ENCODE results near the gene FZD10.

DNA sequence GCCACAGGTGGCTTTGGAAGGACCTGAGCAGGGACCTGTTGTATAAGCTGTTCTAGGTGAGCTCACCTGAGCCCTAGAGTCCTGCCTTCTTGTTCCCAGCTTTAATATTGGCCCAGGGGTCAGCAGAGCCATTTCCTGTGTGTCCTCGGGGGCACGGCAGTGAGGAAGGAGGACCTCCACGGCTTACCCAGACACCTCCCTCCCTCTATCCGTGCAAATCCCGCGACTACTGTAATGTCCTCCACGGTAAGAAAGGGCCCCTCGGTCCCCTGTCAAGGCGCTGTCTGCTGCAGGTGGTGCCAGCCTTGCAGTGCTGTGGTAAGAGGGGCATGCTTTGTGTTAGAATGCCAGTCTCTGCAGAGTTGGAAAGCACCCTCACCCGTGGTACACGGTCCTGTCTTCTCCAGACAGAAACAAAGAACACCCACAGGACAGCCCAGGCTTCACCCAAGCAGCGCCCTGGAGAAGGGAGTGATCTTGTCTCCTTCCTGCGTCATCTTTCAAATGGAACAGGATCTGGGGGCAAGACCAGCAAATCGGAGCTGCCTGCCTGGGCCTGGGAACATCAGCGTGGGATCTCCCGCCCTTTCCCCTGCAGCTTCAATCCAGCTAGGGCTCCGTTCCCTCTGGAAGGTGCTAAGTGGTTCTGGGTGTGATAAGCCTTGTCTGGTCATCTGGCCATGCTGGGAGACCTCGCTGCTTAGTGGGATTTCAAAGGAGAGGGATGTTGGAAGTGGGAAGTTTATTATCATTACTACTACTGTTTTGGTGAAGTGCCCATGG is 20.2 kb upstream of the FZD10 start:
- TF ChIP-seq, protein P1, sequence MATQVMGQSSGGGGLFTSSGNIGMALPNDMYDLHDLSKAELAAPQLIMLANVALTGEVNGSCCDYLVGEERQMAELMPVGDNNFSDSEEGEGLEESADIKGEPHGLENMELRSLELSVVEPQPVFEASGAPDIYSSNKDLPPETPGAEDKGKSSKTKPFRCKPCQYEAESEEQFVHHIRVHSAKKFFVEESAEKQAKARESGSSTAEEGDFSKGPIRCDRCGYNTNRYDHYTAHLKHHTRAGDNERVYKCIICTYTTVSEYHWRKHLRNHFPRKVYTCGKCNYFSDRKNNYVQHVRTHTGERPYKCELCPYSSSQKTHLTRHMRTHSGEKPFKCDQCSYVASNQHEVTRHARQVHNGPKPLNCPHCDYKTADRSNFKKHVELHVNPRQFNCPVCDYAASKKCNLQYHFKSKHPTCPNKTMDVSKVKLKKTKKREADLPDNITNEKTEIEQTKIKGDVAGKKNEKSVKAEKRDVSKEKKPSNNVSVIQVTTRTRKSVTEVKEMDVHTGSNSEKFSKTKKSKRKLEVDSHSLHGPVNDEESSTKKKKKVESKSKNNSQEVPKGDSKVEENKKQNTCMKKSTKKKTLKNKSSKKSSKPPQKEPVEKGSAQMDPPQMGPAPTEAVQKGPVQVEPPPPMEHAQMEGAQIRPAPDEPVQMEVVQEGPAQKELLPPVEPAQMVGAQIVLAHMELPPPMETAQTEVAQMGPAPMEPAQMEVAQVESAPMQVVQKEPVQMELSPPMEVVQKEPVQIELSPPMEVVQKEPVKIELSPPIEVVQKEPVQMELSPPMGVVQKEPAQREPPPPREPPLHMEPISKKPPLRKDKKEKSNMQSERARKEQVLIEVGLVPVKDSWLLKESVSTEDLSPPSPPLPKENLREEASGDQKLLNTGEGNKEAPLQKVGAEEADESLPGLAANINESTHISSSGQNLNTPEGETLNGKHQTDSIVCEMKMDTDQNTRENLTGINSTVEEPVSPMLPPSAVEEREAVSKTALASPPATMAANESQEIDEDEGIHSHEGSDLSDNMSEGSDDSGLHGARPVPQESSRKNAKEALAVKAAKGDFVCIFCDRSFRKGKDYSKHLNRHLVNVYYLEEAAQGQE (IDR thresholded peaks at IDR 0.05; ENCODE audit: low read depth): no peak
- TF ChIP-seq, protein P2, sequence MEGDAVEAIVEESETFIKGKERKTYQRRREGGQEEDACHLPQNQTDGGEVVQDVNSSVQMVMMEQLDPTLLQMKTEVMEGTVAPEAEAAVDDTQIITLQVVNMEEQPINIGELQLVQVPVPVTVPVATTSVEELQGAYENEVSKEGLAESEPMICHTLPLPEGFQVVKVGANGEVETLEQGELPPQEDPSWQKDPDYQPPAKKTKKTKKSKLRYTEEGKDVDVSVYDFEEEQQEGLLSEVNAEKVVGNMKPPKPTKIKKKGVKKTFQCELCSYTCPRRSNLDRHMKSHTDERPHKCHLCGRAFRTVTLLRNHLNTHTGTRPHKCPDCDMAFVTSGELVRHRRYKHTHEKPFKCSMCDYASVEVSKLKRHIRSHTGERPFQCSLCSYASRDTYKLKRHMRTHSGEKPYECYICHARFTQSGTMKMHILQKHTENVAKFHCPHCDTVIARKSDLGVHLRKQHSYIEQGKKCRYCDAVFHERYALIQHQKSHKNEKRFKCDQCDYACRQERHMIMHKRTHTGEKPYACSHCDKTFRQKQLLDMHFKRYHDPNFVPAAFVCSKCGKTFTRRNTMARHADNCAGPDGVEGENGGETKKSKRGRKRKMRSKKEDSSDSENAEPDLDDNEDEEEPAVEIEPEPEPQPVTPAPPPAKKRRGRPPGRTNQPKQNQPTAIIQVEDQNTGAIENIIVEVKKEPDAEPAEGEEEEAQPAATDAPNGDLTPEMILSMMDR (IDR thresholded peaks at IDR 0.05 in 2 of 3, conservative IDR thresholded peaks at IDR 0.05 in 1 of 3; ENCODE audit: borderline replicate concordance in 1 of 3, insufficient read depth in 1 of 3, low read depth in 2 of 3, low read length in 2 of 3): no peak
- TF ChIP-seq POLR2AphosphoS5 (IDR thresholded peaks at IDR 0.05; ENCODE audit: low read depth, low read length) (no peak), POLR2A (IDR thresholded peaks at IDR 0.05; ENCODE audit: borderline replicate concordance, extremely low read depth, insufficient read depth, insufficient read length) (no peak)
- TF ChIP-seq, protein P3, sequence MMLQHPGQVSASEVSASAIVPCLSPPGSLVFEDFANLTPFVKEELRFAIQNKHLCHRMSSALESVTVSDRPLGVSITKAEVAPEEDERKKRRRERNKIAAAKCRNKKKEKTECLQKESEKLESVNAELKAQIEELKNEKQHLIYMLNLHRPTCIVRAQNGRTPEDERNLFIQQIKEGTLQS (IDR thresholded peaks at IDR 0.05): no peak

All from HCT116 (cell line).